Heart right ventricle (tissue), 16 donors: ENCODE data around the gene TRIM41. TPM values are rescaled to one million over a fixed set of nuclear protein-coding genes. Genes with fewer than 3 reads are reported as not detected.
"Not testable (repeated sequence)": the region's sequence is repeated elsewhere in the genome, so short reads cannot be mapped to it uniquely, and the experiment has no call there.

Experiments
- ATAC-seq, 8 donors: fragments of 200-7000 bp; cut with Tn5 transposase; one replicate each; pipeline ENCODE4 v1.9.1; 2020; ENCODE audit warnings: mild to moderate bottlenecking in 8 of 8, moderate library complexity in 8 of 8, moderate number of reproducible peaks in 1 of 8
- DNase-seq, 2 donors: peaks; one replicate each; pipeline ENCODE4 v3.0.0-alpha.2; 2020
- H3K27ac ChIP-seq, 10 donors: fragments of 200-600 bp; sonication (generic) in 2 of 10; one replicate each; pipeline versions ENCODE4 v1.5.0 to v1.8.0; 2020 to 2022; ENCODE audit warnings: mild to moderate bottlenecking in 3 of 10
- H3K27me3 ChIP-seq, 7 donors: fragments of 200-600 bp; one replicate each; pipeline ENCODE4 v1.8.0; 2021 to 2022; ENCODE audit warnings: mild to moderate bottlenecking in 2 of 7
- H3K36me3 ChIP-seq, 9 donors: fragments of 200-600 bp; sonication (generic) in 1 of 9; one replicate each; pipeline versions ENCODE4 v1.5.0 to v1.8.0; 2020 to 2022; ENCODE audit warnings: mild to moderate bottlenecking in 2 of 9
- H3K4me1 ChIP-seq, 9 donors: fragments of 200-600 bp; sonication (generic) in 1 of 9; one replicate each; pipeline versions ENCODE4 v1.5.0 to v1.8.0; 2020 to 2022; ENCODE audit warnings: mild to moderate bottlenecking in 4 of 9
- H3K4me3 ChIP-seq, 10 donors: fragments of 200-600 bp; sonication (generic) in 2 of 10; one replicate each; pipeline versions ENCODE4 v1.5.0 to v1.8.0; 2020 to 2022; ENCODE audit warnings: mild to moderate bottlenecking in 7 of 10, moderate library complexity in 2 of 10
- H3K9me3 ChIP-seq, 11 donors: fragments of 200-600 bp in 10 of 11; sonication (generic) in 2 of 11; one replicate each; pipeline versions ENCODE4 v1.5.0 to v1.8.0; 2013 to 2022; ENCODE audit warnings: mild to moderate bottlenecking in 2 of 11, control low read depth in 1 of 11, moderate library complexity in 1 of 11
- CTCF ChIP-seq, 9 donors: fragments of 200-600 bp; sonication (generic) in 2 of 9; IDR thresholded peaks; one replicate each; pipeline versions ENCODE4 v1.5.0 to v1.8.0; 2021 to 2022; ENCODE audit warnings: antibody characterized with exemption in 9 of 9, mild to moderate bottlenecking in 5 of 9, moderate library complexity in 1 of 9
- WGBS, 2 donors: extraction: QIAGEN DNeasy Blood & Tissue Kit; methylation state at CpG; one replicate each; pipeline ENCODE4 v1.1.7; 2013; ENCODE audit warnings: inconsistent platforms in 1 of 2; 5-methylcytosine and 5-hydroxymethylcytosine counted together
- intact Hi-C, 10 donors: fragments of 100-400 bp; cut with DNase I; formaldehyde crosslinking; loops; one replicate each; pipeline versions ENCODE4 v1.11.1 to v1.14.2; 2022
- long read RNA-seq, 3 donors: library from polyadenylated mRNA; unstranded; transcript quantifications; one replicate each; pipeline ENCODE4 v2.0.0, GENCODE V29; 2020 to 2021
- polyA plus RNA-seq, 2 donors: library from polyadenylated mRNA; stranded (reverse); fragments of 200-250 nt; gene quantifications; one replicate each; pipeline ENCODE4 v1.2.3, GENCODE V29; 2013
- total RNA-seq, 10 donors: library from RNA; stranded (reverse); fragmentation: NEBNext Ultra II Directional in 3 of 10; extraction: Animal tissue kit (Norgen Biotek cat#: 25700) in 3 of 10; gene quantifications; one replicate each; pipeline versions ENCODE4 v1.2.1 to v1.2.4, GENCODE V29; 2021 to 2023
- donor health status: Arrhythmogenic right ventricular cardiomyopathy.
- donor health status: ischemic (EF 13 %, LVEDD 7.1; RV severe dilation, severe dysfunction).
- donor health status: healthy with polysubstance abuse.
- donor health status: DM: no; HTN: yes; CAD: no.
- donor health status: DM: no; HTN: no; CAD: no.
- donor health status: ischemic (EF 25% LVEDD 6.9; RV normal size, moderate dysfunction).
- donor health status: ischemic (EF 25% LVEDD 5.7; RV mildly dilated, moderate dysfunction).
- donor health status: healthy.
- donor health status: DM: yes; HTN: yes; CAD: no.
- donor health status: Ischemic cardiomyopathy.
- donor health status: ischemic (EF 35%, LVEDD 5.7; RV mildly dilated, moderate dysfunction).
- donor health status: nonischemic (EF 11% LVEDD 7.7; RV severe dilation, severe dysfunction).
- donor health status: DM: yes; HTN: yes; CAD: no.
- donor health status: PGD.
- donor health status: ischemic (EF 29% LVEDD 5.4; RV normal size, mild dysfunction).
- donor health status: nonischemic (EF 23%, LVEDD 6.1; RV moderate dilation, normal function).

The TRIM41 gene
- total RNA-seq (10 to 100 TPM; 17.3 to 28.2 (median 26.0) TPM), polyA plus RNA-seq (10 to 100 TPM; 12.1 to 20.5 TPM)
- long read RNA-seq, donor 1, partial matches to known transcripts = 0 of 13 reads
- long read RNA-seq, donor 1, other reads (novel, unspliced or antisense) = 9 of 13 reads
- long read RNA-seq, donor 2, partial matches to known transcripts = 2 of 10 reads
- long read RNA-seq, donor 2, other reads (novel, unspliced or antisense) = 6 of 10 reads
- long read RNA-seq, donor 3, partial matches to known transcripts = 0 of 17 reads
- long read RNA-seq, donor 3, other reads (novel, unspliced or antisense) = 13 of 17 reads

DNA sequence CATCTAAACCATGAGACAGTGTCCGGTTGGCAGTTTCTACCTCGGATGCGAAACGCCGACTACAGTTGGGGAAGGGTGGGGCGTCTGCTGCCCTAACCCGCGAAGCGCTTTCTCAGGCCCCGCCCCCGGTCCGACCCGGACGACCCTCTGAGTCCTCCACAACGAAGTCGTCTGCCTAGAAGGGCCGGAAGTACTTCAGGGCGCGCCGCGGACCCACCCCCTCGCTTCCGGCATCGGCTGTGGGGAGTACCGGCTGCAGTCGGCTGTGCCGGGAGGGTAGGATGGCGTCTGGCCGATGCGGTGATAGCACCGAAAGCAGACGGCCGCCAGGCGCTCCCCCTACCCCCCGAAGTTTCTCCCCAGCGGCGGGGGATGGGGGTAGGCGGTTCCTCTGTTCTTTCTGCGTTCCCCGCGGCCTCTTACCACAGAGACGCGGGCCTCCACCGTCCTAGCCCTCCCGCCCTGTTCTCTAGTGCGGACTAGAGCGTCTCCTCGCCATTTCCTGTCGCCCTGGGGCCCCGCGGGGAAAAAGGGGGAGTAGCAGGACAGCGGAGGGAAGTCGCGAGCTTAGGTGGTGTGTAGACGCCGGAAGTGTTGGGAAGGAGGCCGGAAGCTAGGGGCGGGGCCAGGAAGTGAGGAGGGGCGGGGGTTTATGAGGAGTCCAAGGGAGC lies at the start of gene TRIM41:
Gene TRIM41, plus strand, starts transcription at position 224 of the 671 bp plus-strand sequence. CDS start 719 bp downstream, outside the sequence.
- Histone ChIP-seq H3K27me3 (no peaks in the 10 kb centered on the region), H3K27ac (peak within 1 kb of the TSS; percentile 84 to 99 (median 96)), H3K4me1 (peaks cover 0 to 42% (median 11%) of the 10 kb centered on the region in 9 donors), H3K9me3 (no peaks in the 10 kb centered on the region), H3K4me3 (peak within 1 kb of the TSS; percentile 53 to 96 (median 84)), H3K36me3 (peaks cover 0 to 18% (median 0%) of the 10 kb centered on the region in 9 donors)
- DNase-seq = peak; percentile 99
- WGBS, 2 donors = 0 to 1% methylated on average over 59 of the region's 59 CpGs
- intact Hi-C loops = loop anchor here in 7 of 10 donors (1.0 to 2.0 kb wide), 9 partner anchors 16 to 38 kb away; partner anchors contain the start of genes RACK1 (in 4 of the 7) and TRIM52 (in 2 of the 7)
- peak in 5 of 9 donors; percentile 22 to 42 (median 30) for TF ChIP-seq CTCF (IDR thresholded peaks at IDR 0.05)
- peak; percentile 85 to 94 (median 92) for ATAC-seq

DNA sequence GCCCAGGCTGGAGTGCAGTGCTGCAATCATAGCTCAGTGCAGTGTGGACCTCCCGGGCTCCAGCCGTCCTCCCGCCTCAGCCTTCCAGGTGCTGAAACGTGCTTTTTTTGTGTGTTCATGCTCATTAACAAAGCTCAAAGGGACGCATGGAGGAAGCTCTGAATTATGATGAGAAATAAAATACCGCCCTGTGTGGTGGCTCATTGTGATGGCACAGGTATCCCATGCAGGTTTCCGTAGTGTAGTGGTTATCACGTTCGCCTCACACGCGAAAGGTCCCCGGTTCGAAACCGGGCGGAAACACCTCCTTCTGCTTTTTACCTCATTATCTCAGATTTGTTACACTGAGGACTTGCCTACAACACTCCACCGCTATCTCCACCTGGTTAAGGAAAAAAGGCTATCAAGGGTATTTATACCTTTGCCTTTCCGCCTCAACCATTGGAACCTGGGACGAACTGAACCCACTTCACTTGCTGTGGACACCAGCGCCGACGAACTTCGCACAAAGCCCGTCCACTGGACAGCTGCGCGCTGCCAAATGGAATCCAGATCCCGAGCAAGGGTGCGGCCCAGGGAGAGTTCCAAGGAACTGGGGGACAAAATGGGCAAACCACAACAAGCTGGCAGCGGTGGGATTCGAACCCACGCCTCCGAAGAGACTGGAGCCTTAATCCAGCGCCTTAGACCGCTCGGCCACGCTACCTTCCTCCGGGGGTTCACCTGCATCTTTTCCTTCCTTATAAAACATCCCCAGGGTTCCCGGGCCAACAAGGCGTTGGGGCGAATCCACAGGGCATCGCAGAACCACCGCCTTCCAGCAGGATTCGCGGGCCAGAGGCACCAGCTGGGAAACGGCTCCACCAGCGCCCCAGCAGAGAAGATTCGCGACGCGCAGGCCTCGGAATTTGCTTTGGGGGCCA lies 49.4 kb upstream of the TRIM41 start:
- H3K9me3 ChIP-seq = no peaks in the 10 kb centered on the region
- peaks cover 8 to 92% (median 75%) of the 10 kb centered on the region in 7 donors for H3K27me3 ChIP-seq
- ATAC-seq (peak in 5 of 8 donors; percentile 16 to 48 (median 42)), DNase-seq (no peak)
- H3K4me1 ChIP-seq = peaks cover 0 to 28% (median 15%) of the 10 kb centered on the region in 9 donors
- no peaks in the 10 kb centered on the region for H3K36me3 ChIP-seq
- no peak for TF ChIP-seq CTCF (IDR thresholded peaks at IDR 0.05)
- H3K4me3 ChIP-seq = peak overlapping the region in 5 of 10 donors; percentile 9 to 33 (median 15)
- 3 to 10% methylated on average over 50 of the region's 50 CpGs for WGBS, 2 donors
- intact Hi-C loops = no loop called here
- peak overlapping the region in 8 of 10 donors; percentile 16 to 78 (median 68) for H3K27ac ChIP-seq

DNA sequence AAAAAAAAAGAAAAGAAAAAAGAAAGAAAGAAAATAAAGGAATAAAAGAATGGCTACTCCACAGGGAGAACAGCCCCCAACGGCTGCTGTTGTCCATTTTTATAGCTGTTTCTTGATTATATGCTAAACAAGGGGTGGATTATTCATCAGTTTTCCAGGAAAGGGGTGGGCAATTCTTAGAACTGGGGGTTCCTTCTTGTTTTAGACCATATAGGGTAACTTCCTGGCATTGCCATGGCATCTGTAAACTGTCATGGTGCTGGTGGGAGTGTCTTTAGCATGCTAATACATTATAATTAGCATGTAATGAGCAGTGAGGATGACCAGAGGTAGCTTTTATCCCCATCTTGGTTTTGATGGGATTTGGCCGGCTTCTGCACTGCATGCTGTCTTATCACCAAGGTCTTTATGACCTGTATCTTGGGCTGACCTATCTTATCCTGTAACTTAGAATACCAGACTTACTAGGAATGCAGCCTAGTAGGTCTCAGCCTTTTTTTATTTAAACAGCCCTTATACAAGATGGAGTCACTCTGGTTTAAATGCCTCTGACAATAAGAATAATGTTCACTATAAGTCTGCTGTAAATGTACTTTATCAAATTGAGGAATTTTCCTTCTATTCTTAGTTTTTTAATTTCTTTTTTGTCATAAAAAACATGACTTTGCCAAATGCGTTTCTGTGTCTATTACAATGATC lies 46.7 kb upstream of the TRIM41 start:
- no peak overlapping the region for H3K27ac ChIP-seq
- 67 to 69% methylated on average over 3 of the region's 3 CpGs for WGBS, 2 donors
- peaks cover 0 to 18% (median 7%) of the 10 kb centered on the region in 9 donors for H3K4me1 ChIP-seq
- H3K4me3 ChIP-seq = no peak overlapping the region
- intact Hi-C loops = no loop called here
- DNase-seq = no peak
- ATAC-seq = no peak
- TF ChIP-seq CTCF (IDR thresholded peaks at IDR 0.05) = no peak
- H3K27me3 ChIP-seq = peaks cover 0 to 65% (median 51%) of the 10 kb centered on the region in 7 donors
- no peaks in the 10 kb centered on the region for H3K36me3 ChIP-seq
- no peaks in the 10 kb centered on the region for H3K9me3 ChIP-seq

DNA sequence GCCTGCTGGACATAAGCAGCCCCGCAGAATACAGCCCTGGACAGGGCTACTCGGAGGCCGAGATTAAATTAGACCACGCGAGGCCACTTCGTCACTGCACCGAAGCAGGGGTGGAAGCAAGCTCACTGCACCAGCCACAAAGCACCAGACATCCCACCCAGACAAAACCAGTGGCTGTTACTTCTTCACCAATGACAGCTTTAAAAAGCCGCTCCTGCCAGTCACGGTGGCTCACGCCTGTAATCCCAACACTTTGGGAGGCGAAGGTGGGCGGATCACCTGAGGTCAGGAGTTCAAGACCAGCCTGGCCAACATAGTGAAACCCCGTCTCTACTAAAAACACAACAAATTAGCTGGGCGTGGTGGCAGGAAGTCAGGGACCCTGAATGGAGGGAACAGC lies 45.5 kb upstream of the TRIM41 start:
- Histone ChIP-seq H3K27me3 (peaks cover 0 to 53% (median 39%) of the 10 kb centered on the region in 7 donors), H3K4me1 (peaks cover 0 to 23% (median 10%) of the 10 kb centered on the region in 9 donors)
- H3K36me3 ChIP-seq, ATAC-seq, H3K9me3 ChIP-seq, H3K4me3 ChIP-seq, DNase-seq, intact Hi-C loops, H3K27ac ChIP-seq: not testable (repeated sequence)
- 72 to 75% methylated on average over 14 of the region's 14 CpGs for WGBS, 2 donors
